HCT116 (cell line): ENCODE results near the gene BRMS1. TPM values are rescaled to one million over a fixed set of nuclear protein-coding genes. Genes with fewer than 3 reads are reported as not detected.

ENCODE experiments used
- ATAC-seq: fragments of 200-7000 bp; cut with Tn5 transposase; 2 replicates; pipeline ENCODE4 v1.9.1; 2020; ENCODE audit warnings: mild to moderate bottlenecking, moderate library complexity
- BruUV-seq: library from RNA; stranded (reverse); fragments of 400-500 nt; replicated peaks from 2 replicates; lab custom pipeline; 2021; lab: Mats Ljungman, UMichigan
- CTCF ChIA-PET: fragments of 300-600 bp; sonication (Branson Sonifier 250); formaldehyde crosslinking; loops from one replicate; lab custom pipeline; 2021; ENCODE audit warnings: antibody characterized with exemption; lab: Charles Lee
- POLR2A ChIA-PET: fragments of 300-600, 350-600 bp; sonication (Branson Sonifier 250); formaldehyde crosslinking; loops from one replicate; lab custom pipeline; 2021; ENCODE audit warnings: antibody characterized with exemption; lab: Charles Lee
- RAD21 ChIA-PET, 2 experiments: fragments of 300-600 bp; sonication (Branson Sonifier 250); formaldehyde crosslinking; loops; one replicate each; lab custom pipeline; 2023; ENCODE audit warnings: low total read pairs in 2 of 2; ENCODE audit not compliant: uncharacterized antibody in 2 of 2, unreplicated experiment in 2 of 2, low non-redundant PET in 1 of 2; lab: Charles Lee
- DNase-seq: peaks from one replicate; pipeline ENCODE4 v3.0.0-alpha.2; 2010; ENCODE audit warnings: low read depth, low spot score
- H2AFZ ChIP-seq: fragments of 200-600 bp; shearing (Covaris generic), sonication (generic); 2 replicates; pipeline ENCODE4 v1.6.1; 2017; ENCODE audit warnings: low read depth, mixed run types, mixed read lengths, antibody characterized with exemption, low read length; ENCODE audit not compliant: poor library complexity, severe bottlenecking
- H3K27ac ChIP-seq: 2 replicates; pipeline ENCODE4 v1.5.1; 2012; ENCODE audit warnings: low read depth, low read length
- H3K27me3 ChIP-seq: fragments of 200-600 bp; sonication (generic); 2 replicates; pipeline ENCODE4 v1.6.1; 2016; ENCODE audit warnings: mixed run types, low read length, mixed read lengths; ENCODE audit not compliant: insufficient read depth
- H3K36me3 ChIP-seq, 2 experiments: fragments of 200-500 bp in 1 of 2; fragments of 200-600 bp in 1 of 2; sonication (Bioruptor generic) in 1 of 2; sonication (generic) in 1 of 2; 2 replicates each; pipeline versions ENCODE4 v1.5.1 to v1.6.1; 2014 to 2016; ENCODE audit warnings: low read length in 2 of 2, inconsistent platforms in 1 of 2, mixed read lengths in 1 of 2, mixed run types in 1 of 2; ENCODE audit not compliant: insufficient read depth in 2 of 2, control insufficient read depth in 1 of 2
- H3K4me1 ChIP-seq, 2 experiments: fragments of 200-600 bp in 1 of 2; sonication (generic) in 1 of 2; 2 replicates each; pipeline versions ENCODE4 v1.5.1 to v1.6.1; 2012 to 2017; ENCODE audit warnings: low read length in 2 of 2, inconsistent platforms in 1 of 2, mild to moderate bottlenecking in 1 of 2, mixed read lengths in 1 of 2, mixed run types in 1 of 2, moderate library complexity in 1 of 2; ENCODE audit not compliant: insufficient read depth in 2 of 2, control insufficient read depth in 1 of 2
- H3K4me2 ChIP-seq: fragments of 200-600 bp; sonication (generic); 2 replicates; pipeline ENCODE4 v1.6.1; 2017; ENCODE audit warnings: mixed run types, low read length, mixed read lengths
- H3K4me3 ChIP-seq, 2 experiments: fragments of 200-600 bp in 1 of 2; sonication (generic) in 1 of 2; replicated peaks in 1 of 2; 2 replicates each; pipeline ENCODE4 v1.5.1; 2011 to 2016; ENCODE audit warnings: low read length in 2 of 2, control low read depth in 1 of 2, low read depth in 1 of 2, mild to moderate bottlenecking in 1 of 2, mixed read lengths in 1 of 2, mixed run types in 1 of 2
- H3K79me2 ChIP-seq: fragments of 200-600 bp; sonication (generic); 2 replicates; pipeline ENCODE4 v1.6.1; 2017; ENCODE audit warnings: mild to moderate bottlenecking, mixed run types, low read length, moderate library complexity, mixed read lengths; ENCODE audit not compliant: insufficient read depth
- H3K9ac ChIP-seq: fragments of 200-600 bp; sonication (generic); 2 replicates; pipeline ENCODE4 v1.6.1; 2016; ENCODE audit warnings: low read length, mixed read lengths
- H3K9me2 ChIP-seq: fragments of 200-600 bp; sonication (generic), shearing (Covaris generic); 2 replicates; pipeline ENCODE4 v1.6.1; 2017; ENCODE audit warnings: mixed run types, mild to moderate bottlenecking, moderate library complexity; ENCODE audit not compliant: insufficient read depth
- H3K9me3 ChIP-seq, 2 experiments: fragments of 200-500 bp in 1 of 2; fragments of 200-600 bp in 1 of 2; sonication (Bioruptor generic) in 1 of 2; sonication (generic) in 1 of 2; 2 replicates each; pipeline ENCODE4 v1.6.1; 2014 to 2017; ENCODE audit warnings: low read length in 2 of 2, mixed read lengths in 2 of 2, inconsistent platforms in 1 of 2, low read depth in 1 of 2, mild to moderate bottlenecking in 1 of 2, mixed run types in 1 of 2, moderate library complexity in 1 of 2; ENCODE audit not compliant: control insufficient read depth in 1 of 2, insufficient read depth in 1 of 2
- H4K20me1 ChIP-seq: fragments of 200-600 bp; sonication (generic), shearing (Covaris generic); 2 replicates; pipeline ENCODE4 v1.6.1; 2017; ENCODE audit warnings: mixed run types, mild to moderate bottlenecking, moderate library complexity; ENCODE audit not compliant: insufficient read depth
- CEBPB ChIP-seq: IDR thresholded peaks from 2 replicates; pipeline ENCODE4 v1.6.1; 2012; ENCODE audit warnings: low read depth
- EZH2phosphoT487 ChIP-seq: fragments of 200-600 bp; IDR thresholded peaks from 2 replicates; pipeline ENCODE4 v1.6.1; 2018; ENCODE audit warnings: antibody characterized with exemption, borderline replicate concordance
- SRF ChIP-seq: IDR thresholded peaks from 2 replicates; pipeline ENCODE4 v1.6.1; 2012; ENCODE audit warnings: low read depth
- YY1 ChIP-seq: IDR thresholded peaks from 2 replicates; pipeline ENCODE4 v1.6.1; 2011; ENCODE audit warnings: low read length, low read depth, moderate library complexity, mild to moderate bottlenecking; ENCODE audit not compliant: insufficient replicate concordance; ENCODE audit errors: extremely low read depth
- ZFX ChIP-seq: fragments of 450-650 bp; IDR thresholded peaks from 2 replicates; pipeline ENCODE4 v1.6.1; 2017
- intact Hi-C: fragments of 100-400 bp; cut with micrococcal nuclease; formaldehyde crosslinking; loops from 2 replicates; pipeline ENCODE4 v1.10.0; 2022
- total RNA-seq: library from RNA; stranded (reverse); gene quantifications from one replicate; pipeline ENCODE4 v1.2.1, GENCODE V29; 2021; ENCODE audit not compliant: unreplicated experiment

Gene BRMS1
- total RNA-seq, 1 experiment from 2014 or later: 42.1 TPM

DNA sequence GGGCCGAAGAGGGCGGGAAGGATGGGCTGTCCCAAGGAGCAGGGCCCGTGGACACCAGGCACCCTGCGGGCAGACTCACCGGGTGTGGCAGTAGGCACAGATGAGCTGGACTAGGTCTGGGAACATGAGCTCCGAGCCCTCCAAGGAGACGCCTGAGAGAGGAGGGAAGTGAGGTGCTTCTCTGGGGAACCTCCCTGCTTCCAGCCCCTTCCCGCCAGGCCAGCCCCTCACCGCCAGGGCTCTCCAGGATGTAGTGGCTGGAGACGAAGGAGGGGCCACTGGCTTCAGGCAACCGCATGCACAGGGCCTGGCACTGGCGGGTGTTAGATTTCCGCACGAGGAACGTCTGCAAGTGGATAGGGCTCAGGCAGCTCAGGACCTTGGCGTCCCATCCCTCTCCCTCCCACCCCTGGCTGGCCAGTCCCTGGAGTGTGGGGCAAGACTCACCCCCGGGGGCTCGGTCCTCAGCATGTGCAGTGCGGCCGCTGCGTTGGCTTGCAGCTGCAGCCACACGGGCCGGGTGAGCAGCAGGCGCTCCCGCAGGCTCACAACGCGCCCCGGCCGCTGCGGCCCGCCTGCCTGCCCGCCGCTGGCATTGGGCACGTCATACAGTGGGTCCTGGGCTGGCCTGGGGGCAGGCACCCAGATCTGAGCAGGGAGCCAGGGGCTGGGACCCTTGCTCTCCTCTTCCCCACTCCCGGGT lies 9.2 kb downstream of the BRMS1 start:
- Histone ChIP-seq H3K4me3 (peak overlapping the region; percentile 70 to 77), H3K36me3 (peaks cover 8 to 20% of the 10 kb centered on the region in 2 experiments; a peak in 3 of 4 replicates), H3K27me3 (no peaks in the 10 kb centered on the region), H2AFZ (no peak overlapping the region), H3K4me1 (peaks cover 16 to 36% of the 10 kb centered on the region in 2 experiments), H3K9me2 (no peaks in the 10 kb centered on the region), H4K20me1 (no peaks in the 10 kb centered on the region), H3K4me2 (peak overlapping the region; percentile 95), H3K27ac (peak overlapping the region; percentile 89), H3K9ac (peak overlapping the region; percentile 95), H3K79me2 (peaks cover 16% of the 10 kb centered on the region; the same call in 1 of the 2 replicates), H3K9me3 (no peaks in the 10 kb centered on the region)
- DNase-seq: no peak
- TF ChIP-seq EZH2phosphoT487 (no peak), ZFX (peak; percentile 70; the same call in 1 of the 2 replicates), YY1 (no peak), CEBPB (no peak), SRF (no peak)
- ATAC-seq: peak; percentile 45
- TSS peak; percentile 14 for BruUV-seq
- POLR2A ChIA-PET: interaction anchor here (0.8 to 2.3 kb wide), 3 partner anchors 9 to 145 kb away, joined by 3 to 16 read pairs (median 7); partner anchors contain the start of genes BRMS1 and DPP3
- intact Hi-C loops: loop anchor here (1.0 to 2.0 kb wide), 2 partner anchors 23 to 113 kb away; no protein-coding TSS in a partner anchor
- CTCF ChIA-PET: interaction anchor here (0.8 to 2.6 kb wide), 4 partner anchors 15 to 53 kb away, joined by 3 to 19 read pairs (median 6); partner anchors contain the start of gene YIF1A
- RAD21 ChIA-PET: interaction anchor here (2.0 to 2.2 kb wide), 2 partner anchors 24 kb away, joined by 12 to 17 read pairs; no protein-coding TSS in a partner anchor
